GM19455 (cell line): ENCODE results near the gene DSCAML1.

Experiments used
- ATAC-seq: cut with Tn5 transposase; IDR thresholded peaks from one replicate; pipeline ENCODE4 v1.9.1; 2021; ENCODE audit not compliant: unreplicated experiment

The DSCAML1 gene

DNA sequence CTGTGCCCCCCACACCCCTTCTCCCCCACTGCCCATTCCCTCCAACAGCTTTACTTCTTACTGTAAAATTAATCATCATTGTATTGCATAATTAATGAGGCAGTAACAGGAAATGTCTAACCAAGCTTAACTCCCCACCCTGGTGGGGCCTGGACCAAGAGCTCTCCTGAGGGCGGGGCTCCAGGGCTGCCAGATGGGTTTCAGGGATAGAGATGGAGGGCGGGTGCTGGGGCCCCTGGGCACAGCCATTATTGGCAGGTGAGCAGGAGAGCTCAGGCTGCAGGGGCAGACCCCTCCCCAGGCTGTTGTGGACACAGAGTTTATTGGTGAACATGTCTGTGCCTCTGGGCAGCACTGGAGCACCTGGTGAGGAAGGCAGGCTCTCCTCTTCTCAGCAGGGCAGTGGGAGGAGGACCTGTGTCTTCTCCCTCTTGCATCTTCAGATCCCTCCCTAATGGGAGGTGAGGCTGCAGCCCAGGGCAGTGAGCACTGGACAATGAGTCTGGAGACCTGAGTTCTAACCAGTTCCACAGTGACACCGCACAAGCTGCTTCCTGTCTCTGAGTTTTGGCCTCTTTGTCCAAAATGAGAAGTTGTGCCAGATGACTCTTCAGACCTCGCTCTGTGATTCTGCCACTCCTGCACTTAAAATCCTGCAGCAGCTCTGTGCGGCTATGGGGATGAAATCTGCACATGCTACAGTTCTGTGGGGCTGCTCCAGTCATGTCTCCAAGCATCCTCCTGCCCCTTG lies 236.1 kb downstream of the DSCAML1 start:
- ATAC-seq, result no peak

DNA sequence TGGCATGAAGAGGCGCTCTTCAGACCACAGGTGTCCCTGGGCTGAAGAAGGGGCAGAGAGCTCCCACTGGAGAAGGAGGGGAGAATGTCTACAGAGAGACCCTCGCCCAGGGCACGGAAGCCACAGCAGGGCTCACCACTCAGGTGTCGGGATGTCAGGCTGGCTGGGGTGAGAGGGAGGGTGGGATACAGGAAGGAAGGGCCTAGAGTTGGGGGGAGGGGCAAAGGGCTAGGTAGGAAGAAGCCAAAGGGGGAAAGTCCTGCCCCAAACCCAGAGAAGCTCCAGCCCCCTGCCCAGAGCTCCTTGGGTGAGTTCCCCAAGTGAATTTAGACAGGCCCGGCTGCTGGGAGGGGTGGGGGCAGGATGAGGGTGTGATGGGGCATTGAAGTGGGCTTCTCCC lies 237.3 kb downstream of the DSCAML1 start:
- ATAC-seq, result no peak

DNA sequence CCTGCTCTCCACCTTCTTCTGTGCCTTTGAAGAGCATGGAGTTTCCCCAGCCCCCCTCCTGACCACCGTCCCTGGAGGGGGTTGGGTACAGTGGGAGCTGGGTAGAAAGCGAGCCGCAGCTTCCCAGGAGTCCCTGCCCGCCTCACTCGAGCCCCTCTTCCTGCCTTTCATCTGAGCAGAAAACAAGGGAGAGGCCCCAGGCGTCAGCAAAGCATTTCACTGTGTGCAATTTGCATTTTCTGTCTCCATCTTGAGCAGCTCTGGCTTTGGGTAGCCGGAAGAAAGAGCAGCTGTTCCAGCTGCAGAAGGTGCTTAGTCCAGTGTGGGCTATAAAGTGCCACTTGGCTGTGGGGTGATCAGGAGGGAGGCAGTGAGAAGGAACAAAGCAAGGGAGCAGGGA lies 239.7 kb downstream of the DSCAML1 start:
- ATAC-seq, result no peak

DNA sequence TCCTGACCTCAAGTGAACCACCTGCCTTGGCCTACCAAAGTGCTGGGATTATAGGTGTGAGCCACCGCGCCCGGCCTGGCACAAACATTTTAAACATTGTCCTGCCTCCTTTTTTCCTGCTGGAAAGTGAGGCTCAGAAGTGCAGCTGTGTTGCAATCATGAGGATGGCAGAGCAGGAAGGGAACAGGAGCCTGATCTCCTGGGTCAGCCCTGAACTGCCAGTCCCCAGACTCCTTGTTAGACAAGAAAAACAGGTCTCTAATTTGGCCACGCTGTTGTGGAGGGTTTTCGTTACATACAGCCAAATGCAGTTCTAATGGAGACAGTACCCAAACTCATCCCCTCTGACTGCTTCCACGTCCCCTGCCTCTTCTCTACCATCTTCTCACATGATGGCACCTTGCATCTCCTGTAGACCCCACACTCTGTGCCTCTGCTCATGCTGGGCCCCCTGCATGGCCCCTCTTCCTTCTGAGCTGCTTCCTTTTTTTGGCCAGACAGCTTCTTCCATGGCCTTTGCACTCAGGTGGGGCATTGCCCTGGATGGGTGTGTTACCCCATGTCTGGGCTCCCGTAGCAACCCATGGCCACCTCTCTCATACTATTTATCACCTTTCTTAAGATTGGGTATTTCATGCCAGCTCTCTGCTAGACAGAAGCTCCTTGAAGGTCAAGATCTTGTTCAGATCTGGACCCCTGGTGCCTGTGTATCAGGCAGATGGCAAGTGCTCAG lies 242.2 kb downstream of the DSCAML1 start:
- no peak for ATAC-seq

DNA sequence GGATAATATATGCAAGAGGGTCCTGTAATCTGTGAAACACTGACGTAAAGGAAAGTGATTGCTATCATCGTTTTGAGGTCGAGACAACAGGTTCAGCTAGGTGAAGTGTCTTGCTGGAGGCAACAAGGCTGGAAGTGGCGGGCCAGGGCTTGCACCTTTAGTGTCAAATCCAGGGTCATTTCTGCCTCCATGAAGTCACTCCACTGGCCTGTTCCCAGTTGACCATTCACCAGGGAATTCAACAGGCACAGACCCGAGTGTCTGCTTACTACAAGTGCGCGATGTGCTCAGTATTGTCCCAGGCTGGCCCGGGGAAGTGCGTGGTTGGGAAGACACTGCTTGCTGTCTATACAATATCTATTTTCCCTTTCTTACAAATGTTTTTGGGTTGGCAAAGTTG lies 244.4 kb downstream of the DSCAML1 start:
- no peak for ATAC-seq

DNA sequence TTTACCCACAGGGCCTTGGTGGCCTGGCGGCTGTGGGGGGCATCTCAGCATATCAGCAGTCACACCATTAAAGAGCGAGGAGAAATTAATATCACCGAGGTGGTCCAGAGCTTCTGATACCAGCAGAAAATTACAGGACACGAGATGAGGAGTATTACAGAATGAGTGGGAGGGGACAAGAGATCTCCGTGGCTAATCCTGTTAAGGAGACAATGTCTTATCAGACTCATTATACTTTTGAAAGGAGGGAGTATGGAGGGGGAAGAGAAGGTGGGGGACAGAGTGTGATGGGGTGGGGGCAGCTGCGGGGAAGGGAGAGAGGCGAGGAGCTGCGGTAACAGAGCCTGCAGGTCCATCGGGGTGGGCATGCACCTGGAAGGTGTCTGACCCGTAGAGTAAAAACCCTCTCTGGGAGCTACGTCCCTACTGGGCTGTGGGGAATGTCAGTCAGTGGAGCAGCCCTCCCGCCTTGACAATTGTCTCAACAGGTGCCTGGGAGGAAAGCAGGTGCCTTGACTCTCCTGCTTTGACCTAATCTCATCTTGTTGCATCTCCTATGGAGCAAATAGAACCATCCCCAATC lies 245.2 kb downstream of the DSCAML1 start:
- no peak for ATAC-seq

DNA sequence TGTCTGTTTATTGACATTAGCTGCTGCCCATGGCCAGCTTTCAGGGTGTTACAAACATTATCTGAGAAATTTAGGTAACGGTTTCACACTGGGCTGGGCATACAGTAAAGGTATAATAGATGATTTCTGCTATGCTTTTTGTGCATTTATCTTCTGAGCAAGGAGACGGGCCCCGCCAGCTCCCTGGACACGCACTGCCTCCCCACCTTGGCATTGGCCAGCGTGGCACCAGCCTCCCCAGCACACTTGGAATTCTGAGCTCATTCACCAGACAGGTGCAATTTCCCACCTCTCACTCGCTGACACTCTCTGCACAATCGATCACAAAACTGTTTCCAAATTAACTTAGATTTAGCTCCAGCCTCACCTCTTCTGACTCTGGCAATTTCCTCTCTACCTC lies 246.6 kb downstream of the DSCAML1 start:
- no peak for ATAC-seq

DNA sequence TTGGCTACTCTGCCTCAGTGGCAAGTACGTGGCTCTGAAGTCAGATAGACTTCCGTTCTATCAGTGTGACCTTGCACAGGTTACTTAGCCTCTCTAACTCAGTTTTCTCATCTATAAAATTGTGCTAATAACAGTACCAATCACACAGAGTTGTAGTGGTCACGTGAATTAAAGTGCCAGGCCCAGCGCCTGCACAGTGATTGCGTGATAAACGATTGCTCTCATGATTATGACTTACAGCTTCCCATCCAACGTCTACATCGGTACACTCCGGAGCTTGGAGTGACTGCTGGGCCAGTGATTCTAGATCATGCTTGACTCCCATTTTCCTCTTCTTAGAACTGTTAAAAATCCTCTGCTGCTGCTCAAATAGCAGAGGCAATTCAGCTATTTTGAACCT lies 247.6 kb downstream of the DSCAML1 start:
- ATAC-seq, result no peak

DNA sequence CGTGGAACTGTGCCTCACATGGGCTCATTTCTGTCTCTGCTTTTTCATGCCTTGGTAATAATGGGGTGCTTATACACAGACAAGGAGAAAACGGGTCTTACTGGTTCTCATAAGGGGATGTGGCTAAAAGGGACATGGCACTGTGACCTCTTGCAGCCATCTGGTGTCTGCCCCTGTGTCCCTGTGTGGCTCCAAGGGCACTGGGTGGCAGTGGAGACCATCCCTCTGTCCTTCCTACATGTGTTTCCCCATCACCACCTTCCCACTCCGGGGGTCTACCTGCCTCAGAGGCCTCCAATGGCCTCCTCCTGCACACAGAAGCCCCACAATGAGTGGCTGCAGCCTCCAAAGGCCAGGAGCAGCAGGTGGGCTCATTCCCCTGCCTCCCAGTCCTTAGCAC lies 248.1 kb downstream of the DSCAML1 start:
- ATAC-seq, result no peak

DNA sequence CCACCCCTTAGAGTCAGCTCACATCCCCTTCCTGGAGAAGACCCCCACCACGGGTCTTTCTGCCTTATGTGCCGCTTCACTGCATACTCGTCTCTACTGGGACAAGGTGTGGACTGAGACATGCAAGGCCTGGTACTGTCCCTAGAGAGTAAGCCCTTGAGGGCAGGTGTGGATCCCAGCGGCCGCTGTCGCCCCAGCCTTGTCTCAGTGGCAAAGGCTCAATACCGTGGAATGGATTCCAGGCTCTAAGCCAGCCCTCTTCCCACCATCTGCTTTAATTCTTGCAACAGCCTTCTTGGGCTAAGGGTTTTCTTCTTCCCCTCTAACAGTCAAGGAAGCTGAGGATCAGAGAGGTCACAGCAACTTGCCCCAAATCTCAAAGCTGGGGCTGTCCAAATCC lies 249.1 kb downstream of the DSCAML1 start:
- no peak for ATAC-seq

DNA sequence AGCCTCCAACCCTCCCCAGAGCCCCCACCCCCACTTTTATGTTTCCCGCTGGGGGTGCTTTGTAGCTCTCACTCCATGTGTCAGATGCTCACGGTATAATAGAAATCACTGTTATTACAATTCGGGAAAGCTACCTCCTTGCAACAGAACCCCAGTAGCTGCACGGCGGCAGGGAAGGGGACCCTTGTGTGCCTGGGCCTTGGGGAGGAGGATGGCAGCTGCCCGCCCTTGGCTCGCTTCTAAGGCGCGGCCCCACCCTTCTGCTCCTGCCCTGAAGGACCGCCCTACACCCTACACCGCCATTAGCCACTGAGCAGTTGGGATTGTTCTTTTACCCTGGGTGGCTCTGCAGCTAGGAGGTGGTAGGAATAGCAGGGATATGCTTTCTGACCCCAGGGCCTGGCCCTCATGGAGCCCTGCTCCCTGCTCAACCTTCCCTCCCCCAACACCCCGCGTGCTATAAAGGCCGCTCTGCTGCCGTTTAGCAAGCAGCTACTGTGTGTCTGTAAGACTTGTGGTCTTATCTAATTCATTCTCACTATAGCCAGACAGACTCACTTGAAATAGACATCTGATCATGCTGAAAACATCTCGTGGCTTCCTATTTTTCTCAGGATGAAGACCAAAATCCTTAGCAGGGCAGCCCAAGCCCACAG lies 249.7 kb downstream of the DSCAML1 start:
- no peak for ATAC-seq

DNA sequence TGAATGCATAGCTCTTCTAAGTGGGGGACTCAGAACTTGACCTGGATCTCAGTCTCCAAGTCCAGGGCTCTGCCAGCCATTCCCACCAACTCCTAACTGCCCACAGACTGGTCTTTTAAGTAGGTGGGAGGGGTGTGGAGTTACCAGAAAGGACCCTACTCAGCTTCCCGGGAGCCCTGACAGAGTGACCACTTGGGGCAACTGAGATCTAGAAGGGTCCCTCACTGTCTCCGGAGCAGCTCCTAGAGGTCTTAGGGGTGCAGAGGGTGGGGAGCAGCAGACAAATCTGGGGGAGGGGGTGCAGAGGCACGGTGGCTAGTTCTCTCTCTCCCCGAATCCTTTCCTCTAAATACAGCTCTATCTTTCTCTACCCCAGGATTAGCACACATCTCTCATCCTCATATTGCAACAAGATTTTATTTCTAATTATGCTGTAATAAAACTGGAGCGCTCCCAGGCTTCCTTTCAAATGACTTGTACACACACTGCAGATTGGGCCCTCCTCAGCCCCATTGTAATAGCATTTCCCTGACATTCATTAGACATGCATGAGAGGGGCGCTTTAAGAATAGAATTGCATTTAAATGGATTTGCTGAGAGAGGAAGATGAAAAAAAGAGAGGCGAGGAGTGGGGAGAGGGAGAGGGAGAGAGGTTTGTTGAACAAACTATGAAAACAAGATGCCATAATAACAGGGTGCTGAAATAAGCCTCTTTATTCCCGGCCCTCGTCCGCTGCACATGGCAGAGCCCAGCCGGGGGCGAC lies 250.4 kb downstream of the DSCAML1 start:
- no peak for ATAC-seq

DNA sequence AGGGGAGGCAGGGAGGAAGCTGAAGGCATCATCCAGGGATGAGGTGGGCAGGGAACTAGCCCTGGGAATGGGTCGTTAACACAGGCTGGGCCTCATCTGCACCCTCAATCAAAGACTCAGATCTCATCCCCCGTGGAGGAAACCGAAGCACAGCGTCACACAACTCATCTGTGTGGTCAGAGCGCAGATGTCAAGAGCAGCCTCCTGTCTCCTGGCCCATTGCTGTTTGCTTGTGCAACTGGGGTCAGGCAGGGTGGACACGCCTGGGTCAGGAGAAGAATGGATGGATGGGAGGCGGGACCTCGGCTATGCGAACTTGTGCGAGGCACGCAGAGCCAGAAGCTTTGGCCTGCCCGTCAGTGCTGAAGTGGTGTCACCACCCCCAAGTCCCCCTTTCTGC lies 251.3 kb downstream of the DSCAML1 start:
- ATAC-seq, result no peak

DNA sequence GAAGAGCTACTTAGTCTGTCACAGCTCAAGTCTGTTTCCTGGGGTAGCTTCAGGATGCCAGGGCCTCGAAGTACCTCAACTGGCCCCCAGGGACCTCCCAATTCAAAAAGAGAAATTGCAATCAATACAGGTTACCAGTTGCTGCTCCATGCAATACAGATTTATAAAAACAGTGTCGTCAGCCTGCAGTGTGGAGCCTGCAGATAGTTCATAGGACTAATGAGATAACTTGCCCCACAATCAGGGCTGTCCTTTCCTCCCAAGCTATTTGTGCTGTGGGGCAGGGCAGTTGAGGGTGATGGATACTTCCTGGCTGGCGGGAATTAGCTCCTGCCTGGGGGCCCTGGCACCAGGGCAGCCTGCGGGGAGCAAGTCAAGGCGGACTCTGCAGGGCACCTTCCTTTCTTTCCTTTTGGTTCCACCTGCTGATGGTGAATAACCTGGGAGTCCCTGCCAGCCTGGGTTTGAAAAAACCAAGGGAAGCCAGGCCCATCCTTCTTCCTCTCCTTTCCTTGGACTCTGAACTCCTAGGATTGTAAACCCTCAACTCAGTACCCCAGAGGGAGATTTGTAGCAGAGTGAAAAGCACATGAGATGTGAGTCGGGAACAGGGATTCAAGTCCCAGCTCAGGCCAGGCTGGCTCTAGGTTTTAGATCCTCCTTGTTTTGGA lies 252.8 kb downstream of the DSCAML1 start:
- no peak for ATAC-seq

DNA sequence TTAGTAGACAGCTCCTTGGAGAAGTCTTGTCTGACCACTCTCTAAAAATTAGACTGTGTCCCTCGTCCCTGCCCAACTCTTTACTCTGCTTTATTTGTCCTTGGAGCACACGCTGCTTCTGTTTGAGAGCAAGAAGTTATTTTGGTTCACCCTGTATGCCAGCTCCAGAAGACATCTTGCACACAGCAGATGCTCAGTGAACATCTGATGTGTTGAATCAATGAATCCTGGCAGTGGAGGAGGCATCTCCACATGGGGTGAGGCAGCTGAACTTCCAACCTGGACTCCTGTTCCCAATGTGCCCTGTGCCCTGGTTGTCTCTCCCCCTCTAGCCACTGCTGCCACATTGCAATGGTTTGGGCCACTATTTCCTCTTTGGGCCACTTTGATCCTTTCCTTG lies 255.8 kb downstream of the DSCAML1 start:
- ATAC-seq, result no peak

DNA sequence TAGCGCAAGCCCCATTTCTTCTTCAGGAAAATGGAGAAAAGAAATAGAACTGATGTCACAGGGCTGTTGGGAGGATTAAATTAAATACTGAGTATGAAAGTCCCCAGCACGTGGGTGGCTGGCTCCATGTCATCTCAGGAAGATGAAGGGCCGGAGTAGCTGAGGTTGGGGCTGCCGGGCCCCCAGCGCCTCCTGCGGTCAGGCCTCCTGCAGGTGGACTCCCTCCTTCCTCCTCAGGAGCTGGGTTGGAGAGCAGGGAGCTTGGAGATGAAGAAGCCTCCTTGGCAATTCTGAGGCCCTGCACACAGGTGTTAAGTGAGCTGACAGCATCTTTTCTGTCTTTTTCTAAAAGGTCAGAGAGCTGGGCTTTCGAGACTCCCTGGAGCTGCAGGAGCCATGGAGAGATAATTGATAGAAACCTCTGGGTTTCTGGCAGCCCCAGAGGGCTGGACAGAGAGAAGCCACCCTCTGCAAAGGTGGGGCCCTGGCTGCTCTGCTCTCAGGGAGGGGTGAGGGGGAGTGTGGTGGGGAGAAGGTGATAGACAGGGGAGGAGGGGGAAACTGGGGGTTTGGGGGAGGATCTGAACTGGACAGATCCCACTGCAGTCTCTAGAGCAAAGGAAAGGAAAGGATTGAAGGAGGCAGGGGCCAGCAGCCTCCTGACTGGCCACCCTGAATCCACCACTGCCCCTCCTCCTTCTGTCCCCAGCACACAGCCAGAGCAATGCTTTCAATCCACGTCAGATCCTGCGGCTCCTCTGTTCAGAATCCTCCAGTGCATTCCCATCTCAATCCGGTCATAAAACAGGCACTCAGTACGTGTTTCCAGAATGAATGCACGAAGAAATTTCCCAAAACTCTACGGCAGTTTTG lies 258.5 kb downstream of the DSCAML1 start:
- no peak for ATAC-seq

DNA sequence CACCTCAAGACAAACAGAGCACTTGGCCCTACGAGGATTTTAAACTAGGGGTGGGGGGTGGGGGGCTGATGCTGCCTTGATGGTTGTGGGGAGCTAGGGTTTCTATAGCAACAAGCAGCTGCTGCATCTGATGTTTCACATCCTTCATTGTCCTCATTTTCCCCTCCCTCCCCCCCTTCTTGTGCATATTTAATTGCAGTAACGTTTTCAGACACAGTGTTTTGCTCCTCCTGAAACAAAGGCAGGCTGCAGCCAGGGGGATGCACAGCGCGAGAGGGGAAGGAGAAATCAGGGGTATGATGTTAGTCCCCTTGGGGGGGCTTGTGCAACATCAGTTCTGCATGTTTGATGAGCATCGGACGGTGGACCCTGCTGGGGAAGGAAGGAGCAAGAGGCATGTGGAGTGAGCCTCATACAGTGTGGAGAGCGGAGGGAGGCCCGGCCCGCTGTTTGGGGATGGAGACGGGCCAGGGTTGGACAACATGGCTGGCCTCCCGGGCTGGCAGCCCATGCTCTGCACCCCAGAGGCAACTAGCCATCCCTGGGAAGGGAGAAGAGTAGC lies 261.1 kb downstream of the DSCAML1 start:
- no peak for ATAC-seq

DNA sequence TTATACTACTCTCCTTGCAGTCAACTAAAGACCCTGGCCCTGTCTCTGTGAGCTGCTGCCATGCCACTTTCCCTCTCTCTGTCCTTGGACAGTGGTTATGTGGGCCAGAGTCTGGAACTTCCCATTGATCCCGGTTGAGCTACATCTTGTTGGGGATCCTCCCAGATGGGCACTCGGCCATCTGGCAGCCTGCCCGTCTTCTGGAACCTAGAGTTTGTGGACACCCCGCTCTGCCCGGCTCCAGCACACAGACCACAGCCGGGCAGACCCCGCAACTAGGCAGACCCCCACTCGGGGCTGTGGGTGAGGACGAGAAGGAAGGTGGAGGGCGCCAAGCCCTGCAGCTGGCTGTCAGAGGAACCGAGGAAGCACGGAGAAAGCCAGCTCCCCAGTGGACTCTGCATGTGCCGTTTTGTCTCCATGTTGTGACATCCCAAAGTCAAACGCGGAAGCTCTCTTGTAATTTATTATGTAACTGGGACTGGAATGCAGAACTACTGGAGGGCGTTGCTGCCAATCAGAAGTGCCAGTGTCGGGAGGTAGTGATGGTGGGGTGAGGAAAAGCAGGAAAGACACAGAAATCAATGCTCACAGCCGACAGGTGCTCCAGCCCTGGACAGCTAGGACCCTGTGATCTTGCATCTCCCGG lies 261.7 kb downstream of the DSCAML1 start:
- no peak for ATAC-seq

DNA sequence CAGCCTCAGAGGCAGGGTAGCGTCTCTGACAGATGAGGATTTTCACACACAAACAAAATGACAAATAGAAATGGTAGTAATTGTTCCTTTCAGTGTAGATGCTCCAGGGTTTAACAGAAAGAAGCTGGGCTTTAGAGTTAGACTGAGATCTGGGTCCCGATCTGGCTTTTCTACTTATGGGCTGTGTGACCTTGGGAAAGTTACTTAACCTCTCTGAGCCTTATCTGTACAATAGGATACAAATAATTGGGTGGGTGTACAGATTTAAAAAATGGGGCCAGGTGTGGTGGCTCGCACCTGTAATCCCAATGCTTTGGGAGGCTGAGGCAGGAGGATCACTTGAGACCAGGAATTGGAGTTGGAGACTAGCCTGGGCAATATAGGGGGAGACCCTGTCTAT lies 264.4 kb downstream of the DSCAML1 start:
- no peak for ATAC-seq
